ENCODE data around the gene NELL2. TPM values are rescaled to one million over a fixed set of nuclear protein-coding genes. Genes with fewer than 3 reads are reported as not detected.
A peak's percentile ranks its signal among the peaks of the same experiment; 100 is the strongest.

Gene NELL2
- total and polyA plus RNA-seq, 4 donors, result 103 to 241 (median 127) TPM

- H3K4me1 ChIP-seq (ENCODE audit: control insufficient read depth, insufficient read depth, low read length), result no peaks in the 10 kb centered on the region
- H3K36me3 ChIP-seq (ENCODE audit: control insufficient read depth, insufficient read depth, low read length), result no peaks in the 10 kb centered on the region
- no CpG with 5 or more reads among the region's 2 CpGs for WGBS (ENCODE audit: insufficient coverage)
- no peaks in the 10 kb centered on the region for H3K27me3 ChIP-seq (ENCODE audit: control insufficient read depth, insufficient read depth, low read length)
- no peak for DNase-seq (ENCODE audit: low read depth in 4 of 6, low spot score in 6 of 6)
- no peak overlapping the region for H3K4me3 ChIP-seq (ENCODE audit: low read depth, low read length)
- H3K9me3 ChIP-seq (ENCODE audit: control insufficient read depth, insufficient read depth, low read length), result no peaks in the 10 kb centered on the region
- no peak overlapping the region for H3K27ac ChIP-seq (ENCODE audit: low read depth, low read length)
Measured at GRCh38 chr12:44852483-44852882, 23.6 kb downstream of the NELL2 start.

GRCh38 chr12:44851586-44851985 lies 24.5 kb downstream of the NELL2 start:
- no peak overlapping the region for H3K27ac ChIP-seq (ENCODE audit: low read depth, low read length)
- peak in 2 of 6 donors; percentile 56 to 71 for DNase-seq (ENCODE audit: low read depth in 4 of 6, low spot score in 6 of 6)

GRCh38 chr12:44848703-44849085 lies 27.4 kb downstream of the NELL2 start:
- no peak for DNase-seq (ENCODE audit: low read depth in 4 of 6, low spot score in 6 of 6)
- Histone ChIP-seq H3K27ac (ENCODE audit: low read depth, low read length) (no peak overlapping the region), H3K4me3 (ENCODE audit: low read depth, low read length) (no peak overlapping the region), H3K36me3 (ENCODE audit: control insufficient read depth, insufficient read depth, low read length) (no peaks in the 10 kb centered on the region), H3K27me3 (ENCODE audit: control insufficient read depth, insufficient read depth, low read length) (no peaks in the 10 kb centered on the region), H3K4me1 (ENCODE audit: control insufficient read depth, insufficient read depth, low read length) (no peaks in the 10 kb centered on the region), H3K9me3 (ENCODE audit: control insufficient read depth, insufficient read depth, low read length) (no peaks in the 10 kb centered on the region)
- no CpG with 5 or more reads among the region's 2 CpGs for WGBS (ENCODE audit: insufficient coverage)

More at GRCh38 chr12:44851586-44851985, 24.5 kb downstream of the NELL2 start:
- H3K36me3 ChIP-seq (ENCODE audit: control insufficient read depth, insufficient read depth, low read length), result no peaks in the 10 kb centered on the region
- no peaks in the 10 kb centered on the region for H3K9me3 ChIP-seq (ENCODE audit: control insufficient read depth, insufficient read depth, low read length)
- H3K4me1 ChIP-seq (ENCODE audit: control insufficient read depth, insufficient read depth, low read length), result no peaks in the 10 kb centered on the region
- WGBS (ENCODE audit: insufficient coverage), result 70% methylated on average over 2 of the region's 3 CpGs
- no peak overlapping the region for H3K4me3 ChIP-seq (ENCODE audit: low read depth, low read length)
- H3K27me3 ChIP-seq (ENCODE audit: control insufficient read depth, insufficient read depth, low read length), result no peaks in the 10 kb centered on the region

- Histone ChIP-seq H3K27me3 (ENCODE audit: control insufficient read depth, insufficient read depth, low read length) (no peaks in the 10 kb centered on the region), H3K36me3 (ENCODE audit: control insufficient read depth, insufficient read depth, low read length) (no peaks in the 10 kb centered on the region), H3K27ac (ENCODE audit: low read depth, low read length) (no peak overlapping the region), H3K4me3 (ENCODE audit: low read depth, low read length) (no peak overlapping the region), H3K9me3 (ENCODE audit: control insufficient read depth, insufficient read depth, low read length) (no peaks in the 10 kb centered on the region), H3K4me1 (ENCODE audit: control insufficient read depth, insufficient read depth, low read length) (no peaks in the 10 kb centered on the region)
- DNase-seq (ENCODE audit: low read depth in 4 of 6, low spot score in 6 of 6), result no peak
- 100% methylated on average over 1 of the region's 6 CpGs for WGBS (ENCODE audit: insufficient coverage)
Measured at GRCh38 chr12:44847888-44848702, 28.0 kb downstream of the NELL2 start.

GRCh38 chr12:44847403-44847802 lies 28.7 kb downstream of the NELL2 start:
- H3K27ac ChIP-seq (ENCODE audit: low read depth, low read length), result no peak overlapping the region
- no peaks in the 10 kb centered on the region for H3K9me3 ChIP-seq (ENCODE audit: control insufficient read depth, insufficient read depth, low read length)
- no peak overlapping the region for H3K4me3 ChIP-seq (ENCODE audit: low read depth, low read length)
- H3K27me3 ChIP-seq (ENCODE audit: control insufficient read depth, insufficient read depth, low read length), result no peaks in the 10 kb centered on the region
- DNase-seq (ENCODE audit: low read depth in 4 of 6, low spot score in 6 of 6), result no peak
- H3K4me1 ChIP-seq (ENCODE audit: control insufficient read depth, insufficient read depth, low read length), result no peaks in the 10 kb centered on the region
- H3K36me3 ChIP-seq (ENCODE audit: control insufficient read depth, insufficient read depth, low read length), result no peaks in the 10 kb centered on the region
- no CpG with 5 or more reads among the region's 1 CpG for WGBS (ENCODE audit: insufficient coverage)

GRCh38 chr12:44846826-44847225 lies 29.3 kb downstream of the NELL2 start:
- no peaks in the 10 kb centered on the region for H3K36me3 ChIP-seq (ENCODE audit: control insufficient read depth, insufficient read depth, low read length)
- no peaks in the 10 kb centered on the region for H3K27me3 ChIP-seq (ENCODE audit: control insufficient read depth, insufficient read depth, low read length)
- H3K27ac ChIP-seq (ENCODE audit: low read depth, low read length), result no peak overlapping the region
- no CpG with 5 or more reads among the region's 1 CpG for WGBS (ENCODE audit: insufficient coverage)
- no peaks in the 10 kb centered on the region for H3K9me3 ChIP-seq (ENCODE audit: control insufficient read depth, insufficient read depth, low read length)
- no peak for DNase-seq (ENCODE audit: low read depth in 4 of 6, low spot score in 6 of 6)
- H3K4me3 ChIP-seq (ENCODE audit: low read depth, low read length), result no peak overlapping the region
- no peaks in the 10 kb centered on the region for H3K4me1 ChIP-seq (ENCODE audit: control insufficient read depth, insufficient read depth, low read length)

- H3K4me1 ChIP-seq (ENCODE audit: control insufficient read depth, insufficient read depth, low read length), result no peaks in the 10 kb centered on the region
- H3K27ac ChIP-seq (ENCODE audit: low read depth, low read length), result no peak overlapping the region
- WGBS (ENCODE audit: insufficient coverage), result 20% methylated on average over 1 of the region's 4 CpGs
Measured at GRCh38 chr12:44842669-44843068, 33.4 kb downstream of the NELL2 start.

GRCh38 chr12:44839785-44840184 lies 36.3 kb downstream of the NELL2 start:
- Histone ChIP-seq H3K9me3 (ENCODE audit: control insufficient read depth, insufficient read depth, low read length) (no peaks in the 10 kb centered on the region), H3K4me3 (ENCODE audit: low read depth, low read length) (no peak overlapping the region), H3K27ac (ENCODE audit: low read depth, low read length) (no peak overlapping the region), H3K4me1 (ENCODE audit: control insufficient read depth, insufficient read depth, low read length) (peaks cover 6% of the 10 kb centered on the region), H3K36me3 (ENCODE audit: control insufficient read depth, insufficient read depth, low read length) (no peaks in the 10 kb centered on the region), H3K27me3 (ENCODE audit: control insufficient read depth, insufficient read depth, low read length) (no peaks in the 10 kb centered on the region)
- 80% methylated on average over 2 of the region's 2 CpGs for WGBS (ENCODE audit: insufficient coverage)
- no peak for DNase-seq (ENCODE audit: low read depth in 4 of 6, low spot score in 6 of 6)

More at GRCh38 chr12:44842669-44843068, 33.4 kb downstream of the NELL2 start:
- Histone ChIP-seq H3K27me3 (ENCODE audit: control insufficient read depth, insufficient read depth, low read length) (no peaks in the 10 kb centered on the region), H3K9me3 (ENCODE audit: control insufficient read depth, insufficient read depth, low read length) (no peaks in the 10 kb centered on the region), H3K4me3 (ENCODE audit: low read depth, low read length) (no peak overlapping the region), H3K36me3 (ENCODE audit: control insufficient read depth, insufficient read depth, low read length) (no peaks in the 10 kb centered on the region)
- DNase-seq (ENCODE audit: low read depth in 4 of 6, low spot score in 6 of 6), result no peak

- no peak for DNase-seq (ENCODE audit: low read depth in 4 of 6, low spot score in 6 of 6)
- 100% methylated on average over 1 of the region's 5 CpGs for WGBS (ENCODE audit: insufficient coverage)
- H3K36me3 ChIP-seq (ENCODE audit: control insufficient read depth, insufficient read depth, low read length), result no peaks in the 10 kb centered on the region
- H3K4me3 ChIP-seq (ENCODE audit: low read depth, low read length), result no peak overlapping the region
- H3K27ac ChIP-seq (ENCODE audit: low read depth, low read length), result no peak overlapping the region
- peaks cover 6% of the 10 kb centered on the region for H3K4me1 ChIP-seq (ENCODE audit: control insufficient read depth, insufficient read depth, low read length)
- H3K27me3 ChIP-seq (ENCODE audit: control insufficient read depth, insufficient read depth, low read length), result no peaks in the 10 kb centered on the region
- no peaks in the 10 kb centered on the region for H3K9me3 ChIP-seq (ENCODE audit: control insufficient read depth, insufficient read depth, low read length)
Measured at GRCh38 chr12:44837114-44837755, 38.9 kb downstream of the NELL2 start.
